Islet precursor cell (in vitro differentiated cells): ENCODE measurements around the gene LPCAT1.
"Not testable (repeated sequence)": the region's sequence is repeated elsewhere in the genome, so short reads cannot be mapped to it uniquely, and the experiment has no call there.

ENCODE experiments used
- DNase-seq: peaks from one replicate; pipeline ENCODE4 v3.0.0-alpha.2; 2018

Gene LPCAT1

DNA sequence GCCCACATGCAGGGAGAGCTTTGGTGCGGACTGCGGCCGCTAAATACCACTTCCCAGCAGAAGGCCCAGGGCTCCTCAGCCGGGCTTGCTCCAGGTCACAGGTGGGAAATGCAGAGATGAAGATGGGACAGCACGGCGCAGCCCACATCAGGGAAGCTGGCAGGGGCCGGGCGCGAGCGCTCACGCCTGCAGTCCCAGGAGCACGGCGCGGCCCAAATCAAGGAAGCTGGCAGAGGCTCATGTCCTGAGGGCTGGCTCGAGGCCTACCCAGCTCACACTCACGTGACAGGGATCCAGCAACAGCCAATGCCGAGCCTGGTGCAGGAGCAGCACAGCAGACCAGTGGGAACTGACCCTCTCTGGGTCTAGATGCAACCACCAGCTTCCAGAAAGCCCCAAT, 16.3 kb downstream of the LPCAT1 start:
- no peak for DNase-seq

- no peak for DNase-seq
Measured at GRCh38 chr5:1507014-1507375, 16.8 kb downstream of the LPCAT1 start.

DNA sequence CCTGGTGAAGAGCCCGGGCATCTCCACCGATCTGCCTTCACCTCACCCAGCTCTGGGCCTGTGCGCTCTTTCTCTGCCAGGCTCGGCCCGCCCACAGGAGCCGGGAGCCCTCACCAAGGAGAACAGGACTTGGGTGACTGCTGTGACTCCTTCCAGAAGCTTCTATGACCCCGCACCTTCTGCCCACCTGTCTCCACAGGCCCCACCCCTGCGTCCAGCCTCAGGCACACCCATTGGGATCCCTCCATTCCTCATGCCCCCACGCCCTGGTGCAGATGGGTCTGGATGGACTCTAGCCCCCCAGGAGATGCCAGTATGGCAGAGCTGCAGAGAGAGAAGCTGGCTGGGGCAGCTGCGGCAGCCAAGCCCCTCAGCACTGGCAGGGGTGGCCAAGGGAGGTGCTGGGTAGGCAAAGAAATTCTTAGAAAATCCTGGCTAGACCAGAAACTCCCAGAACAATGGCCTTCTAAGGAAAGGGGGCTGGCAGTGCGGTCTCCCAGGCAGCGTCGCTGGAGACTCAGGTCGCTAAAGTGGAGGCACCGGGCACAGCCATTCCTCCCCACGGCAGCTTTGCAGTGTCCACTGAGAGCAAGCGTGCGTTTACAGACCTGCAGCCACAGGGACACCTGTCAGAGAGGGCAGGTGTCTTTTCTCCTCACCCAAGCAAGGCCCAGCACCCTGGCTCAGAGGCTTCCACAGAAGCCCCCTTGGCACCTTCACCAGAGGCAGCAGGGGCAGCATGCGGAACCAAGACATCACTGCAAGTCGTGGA, 17.3 kb downstream of the LPCAT1 start:
- DNase-seq, result no peak

- DNase-seq, result no peak
Measured at GRCh38 chr5:1505506-1506241, 18.1 kb downstream of the LPCAT1 start.

- not testable (repeated sequence) for DNase-seq
Measured at GRCh38 chr5:1505089-1505488, 18.7 kb downstream of the LPCAT1 start.

DNA sequence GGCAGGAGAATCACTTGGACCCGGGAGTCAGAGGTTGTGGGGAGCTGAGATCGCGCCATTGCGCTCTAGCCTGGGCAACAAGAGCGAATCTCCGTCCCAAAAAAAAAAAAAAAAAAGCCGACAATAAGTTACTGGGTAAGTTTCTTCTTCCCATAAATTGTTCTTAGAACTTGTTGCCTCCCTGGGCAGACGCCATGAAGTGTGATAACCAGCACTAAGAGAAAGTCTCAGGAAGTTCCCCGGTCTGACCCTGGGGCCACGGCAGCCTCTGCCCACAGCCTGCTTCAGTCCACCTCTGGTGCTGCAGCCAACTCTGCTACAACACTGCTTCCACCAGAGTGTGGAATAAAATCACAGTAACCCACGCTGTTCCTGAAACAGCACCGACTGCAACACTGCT, 19.1 kb downstream of the LPCAT1 start:
- no peak for DNase-seq

DNA sequence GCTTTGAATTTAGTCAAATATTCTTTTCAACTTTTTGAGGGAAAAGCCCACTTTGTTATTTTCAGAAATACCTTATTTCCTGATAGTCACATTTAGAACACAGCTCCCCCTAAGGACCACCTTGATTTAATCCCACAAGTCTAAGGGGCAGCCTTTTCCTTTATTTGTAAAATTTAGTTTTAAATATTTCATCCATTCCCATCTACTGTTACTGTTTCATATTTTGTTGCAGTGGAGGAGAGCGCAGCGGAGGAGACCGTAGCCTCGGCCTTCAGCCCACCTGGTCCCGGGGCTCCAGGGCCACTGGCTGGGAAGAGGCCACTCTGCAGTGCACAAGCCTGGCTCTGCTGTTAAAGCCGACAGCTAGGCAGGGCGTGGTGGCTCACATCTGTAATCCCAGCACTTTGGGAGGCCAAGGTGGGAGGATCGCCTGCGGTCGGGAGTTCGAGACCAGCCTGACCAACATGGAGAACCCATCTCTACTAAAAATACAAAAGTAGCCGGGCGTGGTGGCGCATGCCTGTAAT, 19.6 kb downstream of the LPCAT1 start:
- no peak for DNase-seq

GRCh38 chr5:1503241-1504068, 20.3 kb downstream of the LPCAT1 start:
- DNase-seq, result no peak

DNA sequence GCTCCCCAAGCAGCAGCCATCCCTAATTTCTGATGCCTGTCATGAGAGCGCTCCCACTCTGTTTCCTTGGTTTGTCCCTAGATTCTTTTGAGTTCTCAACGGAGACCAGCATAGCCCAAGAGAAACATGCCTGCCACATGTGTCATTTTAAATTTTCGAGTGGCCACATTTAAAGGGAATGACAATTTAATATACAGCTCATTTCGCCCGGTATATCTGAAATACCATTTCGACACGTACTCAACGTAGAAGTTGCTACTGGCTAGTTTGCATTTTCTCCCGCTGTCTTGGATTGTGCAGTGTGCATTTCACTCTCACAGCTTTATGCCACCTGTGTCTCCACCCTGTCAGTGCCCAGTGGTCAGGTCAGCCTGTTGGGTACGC, 21.0 kb downstream of the LPCAT1 start:
- DNase-seq, result no peak

DNA sequence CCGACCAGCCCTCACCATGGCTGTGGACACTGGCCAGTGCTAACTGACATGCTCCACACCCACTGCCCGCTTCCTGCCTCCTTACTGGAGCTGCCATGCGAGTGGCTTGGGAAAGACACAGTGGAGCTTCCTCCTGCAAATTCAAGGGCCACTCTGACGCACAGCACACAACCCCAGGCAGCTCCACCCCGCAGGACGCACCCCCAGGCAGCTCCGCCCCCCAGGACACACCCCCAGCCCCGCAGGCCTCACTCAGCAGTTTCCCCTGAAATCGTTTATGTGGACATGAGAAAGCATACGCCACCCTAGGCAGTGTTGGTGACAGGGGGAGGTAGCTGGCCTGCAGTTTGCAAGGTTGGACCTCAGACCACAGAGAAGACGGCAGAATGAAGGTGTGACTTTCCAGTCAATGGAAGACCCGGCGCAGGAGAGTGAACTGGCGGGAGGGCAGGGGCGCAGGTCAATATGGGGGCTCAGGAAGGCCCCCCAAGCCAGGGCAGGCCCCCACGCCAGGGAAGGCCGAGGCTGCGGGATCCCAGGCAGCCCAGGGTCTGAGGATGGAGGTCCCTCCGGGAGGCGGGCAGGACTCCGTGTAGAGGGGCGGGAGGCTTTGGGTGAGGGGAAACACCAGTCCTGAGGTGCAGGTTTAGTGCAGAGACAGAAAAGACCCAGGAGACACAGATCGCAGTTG, 21.6 kb downstream of the LPCAT1 start:
- DNase-seq, result no peak

DNA sequence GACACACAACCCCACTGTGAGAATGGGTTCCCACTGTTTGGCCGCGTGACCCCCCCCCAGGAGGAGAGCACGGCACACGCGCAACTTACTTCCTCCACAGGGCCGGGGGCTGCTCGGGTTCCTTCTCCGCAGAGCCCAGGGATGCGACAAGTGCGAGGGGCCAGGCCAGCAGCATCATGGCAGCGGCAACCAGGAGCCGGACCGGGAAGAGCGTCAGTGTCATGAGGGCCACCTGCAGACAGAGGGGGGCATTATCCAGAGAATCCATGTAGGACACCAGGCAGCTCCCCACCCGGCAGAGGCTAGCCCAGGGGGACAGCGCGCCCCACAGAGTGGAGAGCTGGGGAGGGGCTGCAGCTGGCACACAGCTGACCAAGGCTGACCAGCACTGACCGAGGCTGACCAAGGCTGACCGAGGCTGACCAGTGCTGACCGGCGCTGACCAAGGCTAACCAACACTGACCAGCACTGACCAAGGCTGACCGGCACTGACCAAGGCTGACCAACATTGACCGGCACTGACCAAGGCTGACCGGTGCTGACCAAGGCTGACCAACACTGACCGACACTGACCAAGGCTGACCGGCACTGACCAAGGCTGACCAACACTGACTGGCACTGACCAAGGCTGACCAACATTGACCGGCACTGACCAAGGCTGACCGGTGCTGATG, 22.3 kb downstream of the LPCAT1 start:
- no peak for DNase-seq

DNA sequence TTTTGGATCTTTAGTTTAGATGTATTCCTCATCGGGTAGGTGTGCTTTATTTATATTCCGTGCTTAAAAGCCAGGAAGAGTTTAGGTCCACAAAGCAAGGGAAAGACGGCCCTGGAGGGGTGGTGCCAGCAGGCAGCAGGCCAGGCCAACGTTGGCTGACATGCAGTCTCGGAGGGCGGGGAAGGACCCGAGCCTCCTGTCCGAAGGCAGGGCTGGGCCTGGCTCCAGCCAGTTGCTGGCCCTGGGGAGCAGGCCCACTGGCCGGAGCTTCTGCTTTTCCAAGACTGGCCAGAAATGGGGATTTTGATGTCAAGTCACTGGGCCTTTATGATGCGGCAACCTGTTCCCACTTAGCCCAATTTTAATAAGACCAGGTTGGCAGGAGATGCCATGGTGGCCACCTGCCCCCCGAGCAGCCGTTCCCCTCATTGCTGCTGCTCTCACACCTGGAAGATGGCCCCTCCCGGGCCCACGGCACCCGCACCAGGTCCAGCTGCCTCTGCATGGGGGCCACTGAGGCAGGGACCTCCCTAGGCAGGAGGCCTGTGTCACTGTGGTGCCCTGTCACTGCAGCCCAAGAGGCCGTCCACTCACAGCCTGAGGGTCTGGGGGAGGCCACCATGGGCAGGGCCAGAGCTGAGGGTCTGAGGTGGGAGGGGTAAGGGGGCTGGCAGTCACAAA, 23.2 kb downstream of the LPCAT1 start:
- no peak for DNase-seq

- no peak for DNase-seq
Measured at GRCh38 chr5:1499851-1500250, 23.9 kb downstream of the LPCAT1 start.

GRCh38 chr5:1498623-1499416, 24.9 kb downstream of the LPCAT1 start:
- no peak for DNase-seq

GRCh38 chr5:1497795-1498622, 25.8 kb downstream of the LPCAT1 start:
- no peak for DNase-seq

DNA sequence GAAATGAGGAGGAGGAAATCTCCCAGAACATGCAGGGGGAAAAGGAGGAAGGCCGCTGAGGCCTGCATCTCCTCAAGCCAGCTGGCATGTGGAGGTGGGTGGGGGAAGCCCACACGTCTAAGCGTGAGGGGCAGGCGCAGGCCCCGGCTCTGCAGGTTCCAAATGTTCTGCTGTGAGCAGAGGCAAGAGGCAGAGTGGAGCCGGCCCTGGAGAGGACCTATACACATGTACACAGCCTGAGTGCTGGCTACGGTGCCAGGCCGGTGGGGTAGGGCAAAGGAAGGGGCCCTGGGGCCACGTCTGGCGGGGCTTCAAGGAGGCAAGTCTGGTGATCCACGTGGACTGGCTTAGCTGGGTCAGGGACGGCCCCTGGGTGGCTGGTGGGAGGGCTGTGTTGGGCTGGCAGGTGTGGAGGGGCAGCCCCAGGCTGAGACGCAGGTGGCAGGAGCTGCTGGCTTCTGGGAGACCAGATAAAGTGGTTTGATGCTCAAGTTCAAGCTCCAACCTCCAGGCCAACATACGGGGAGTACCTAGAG, 26.4 kb downstream of the LPCAT1 start:
- no peak for DNase-seq

DNA sequence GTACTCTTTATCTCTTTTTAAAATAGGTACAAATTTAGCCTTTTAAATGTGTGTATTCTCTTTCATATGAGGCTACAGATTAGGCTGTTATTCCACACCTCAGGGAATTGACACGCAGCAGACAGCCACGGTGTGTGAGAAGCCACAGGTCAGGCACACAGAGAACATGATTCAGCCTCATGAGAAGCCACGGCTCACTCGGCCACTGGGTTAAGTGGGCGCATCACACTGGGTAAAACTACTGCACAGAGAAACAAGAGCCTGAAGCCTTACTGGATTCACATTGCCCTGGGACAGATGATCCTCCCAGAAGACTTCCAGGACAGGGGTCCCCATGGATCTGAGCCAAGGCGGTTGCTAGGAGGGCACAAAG, 28.2 kb downstream of the LPCAT1 start:
- DNase-seq, result no peak

- DNase-seq, result no peak
Measured at GRCh38 chr5:1494780-1495524, 28.8 kb downstream of the LPCAT1 start.

- no peak for DNase-seq
Measured at GRCh38 chr5:1493941-1494340, 29.8 kb downstream of the LPCAT1 start.
